ENCODE measurements around the gene P2RY11.

P2RY11 gene

DNA sequence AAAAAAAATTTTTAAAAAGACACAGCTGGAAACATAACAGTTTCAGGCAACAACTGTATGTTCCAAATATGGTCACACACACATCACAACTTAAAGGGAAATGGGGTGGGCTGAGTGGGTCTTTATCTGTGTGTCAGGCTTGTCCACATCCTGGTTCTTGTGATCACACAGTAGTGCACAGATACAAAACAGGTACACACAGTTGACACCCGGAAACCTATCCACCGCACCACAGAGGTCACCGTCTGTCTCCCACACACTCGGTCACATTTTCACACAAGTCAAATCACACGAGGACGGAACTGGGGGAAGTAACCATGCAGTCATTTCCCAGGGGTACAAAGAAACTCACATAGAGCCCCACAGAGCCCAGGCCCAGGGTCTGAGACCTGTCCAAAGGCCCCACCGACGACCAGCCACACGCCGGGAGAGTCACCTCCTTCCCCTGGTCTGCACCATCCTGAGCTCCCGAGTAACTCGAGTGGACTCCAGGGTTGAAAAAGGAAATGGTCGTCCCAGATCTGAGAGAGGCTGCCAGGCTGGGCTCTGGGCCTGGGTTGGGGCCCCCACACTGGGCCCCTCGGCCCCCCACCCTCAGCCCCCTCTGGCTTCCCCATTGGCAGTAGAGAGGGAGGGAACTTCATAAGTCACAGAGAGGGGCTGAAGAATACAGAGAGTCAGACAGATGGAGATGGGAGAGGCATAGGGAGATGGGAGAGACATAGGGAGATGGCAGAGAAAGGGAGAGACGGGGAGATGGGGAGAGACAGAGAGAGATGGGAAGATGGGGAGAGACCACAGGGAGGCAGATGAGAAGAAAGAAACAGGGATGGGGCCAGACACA lies 6.6 kb upstream of the P2RY11 start:
- peak overlapping the region; percentile 87 for H3K4me3 Mint-ChIP-seq
- peaks cover 42% of the 10 kb centered on the region for H3K4me1 Mint-ChIP-seq (ENCODE audit: low read depth)
- no peaks in the 10 kb centered on the region for H3K27me3 Mint-ChIP-seq (ENCODE audit: low read depth)
- no peaks in the 10 kb centered on the region for H3K9me3 Mint-ChIP-seq
- H3K27ac Mint-ChIP-seq, result peak overlapping the region; percentile 98
- H3K36me3 Mint-ChIP-seq (ENCODE audit: low read depth), result peaks cover 17% of the 10 kb centered on the region

DNA sequence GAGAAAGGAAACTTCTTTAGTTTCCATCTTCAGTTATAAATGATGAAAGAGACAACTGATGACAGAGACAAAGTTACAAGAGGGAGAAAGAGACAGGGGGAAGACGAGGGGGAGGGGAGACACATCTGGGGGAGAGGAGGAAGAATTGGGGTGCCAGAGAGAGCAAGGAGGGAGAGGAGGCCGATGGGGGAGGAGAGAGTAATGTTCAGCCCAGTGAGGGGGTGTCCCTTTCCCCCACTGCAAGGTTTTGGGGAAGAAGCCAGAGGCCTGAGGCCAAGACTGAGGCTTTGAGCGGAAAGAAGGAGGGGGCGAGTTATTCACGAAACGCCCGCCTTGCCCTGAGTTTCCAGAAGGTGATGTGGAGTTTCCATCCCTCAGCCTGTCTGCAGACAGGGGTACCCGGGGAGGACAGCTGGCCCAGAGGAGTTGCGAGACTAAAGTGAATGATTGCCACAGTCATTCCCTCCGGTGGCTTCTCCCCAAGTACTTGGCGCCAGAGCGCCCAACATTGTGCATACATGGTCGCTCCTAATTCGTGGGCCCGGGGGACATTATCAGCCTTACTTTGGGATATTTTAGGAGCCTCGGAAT lies 5.9 kb upstream of the P2RY11 start:
- Mint-ChIP-seq H3K27me3 (ENCODE audit: low read depth) (no peaks in the 10 kb centered on the region), H3K36me3 (ENCODE audit: low read depth) (peaks cover 22% of the 10 kb centered on the region), H3K4me3 (peak overlapping the region; percentile 87), H3K9me3 (no peaks in the 10 kb centered on the region), H3K27ac (peak overlapping the region; percentile 98), H3K4me1 (ENCODE audit: low read depth) (peaks cover 40% of the 10 kb centered on the region)

DNA sequence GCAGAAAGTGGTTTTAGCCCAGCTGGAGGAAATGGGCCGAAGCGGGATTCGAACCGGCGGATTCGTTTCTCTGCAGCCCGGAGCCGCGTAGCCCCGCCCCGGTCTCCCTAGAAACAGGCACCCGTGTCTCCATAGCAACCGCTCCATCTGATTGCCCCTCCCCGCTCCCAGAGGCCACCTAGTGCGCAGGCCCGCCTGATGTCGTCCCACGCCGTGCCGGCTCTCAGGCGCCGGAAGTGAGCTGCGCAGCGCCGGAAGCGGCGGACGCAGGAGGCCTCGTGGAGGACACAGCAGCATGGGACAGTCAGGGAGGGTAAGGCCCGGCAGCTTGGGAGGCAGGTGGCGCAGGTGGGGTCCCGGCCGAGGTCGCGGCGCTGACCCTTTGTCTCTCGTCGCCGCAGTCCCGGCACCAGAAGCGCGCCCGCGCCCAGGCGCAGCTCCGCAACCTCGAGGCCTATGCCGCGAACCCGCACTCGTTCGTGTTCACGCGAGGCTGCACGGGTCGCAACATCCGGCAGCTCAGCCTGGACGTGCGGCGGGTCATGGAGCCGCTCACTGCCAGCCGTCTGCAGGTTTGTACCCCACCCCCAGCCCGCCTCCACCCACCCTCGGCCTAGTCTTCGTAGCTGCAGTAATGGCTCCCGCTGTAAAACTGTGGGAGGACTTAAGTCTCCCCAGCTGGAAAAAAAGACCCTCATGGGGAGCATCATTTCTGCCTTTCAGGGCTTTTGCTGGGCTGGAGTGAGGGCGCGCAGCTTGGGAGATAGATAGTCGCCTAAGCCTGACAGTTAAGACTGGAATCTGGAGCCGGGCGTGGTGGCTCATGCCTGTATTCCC lies 5.2 kb upstream of the P2RY11 start, which contains the start of gene PPAN:
Gene PPAN, plus strand, starts transcription at position 263 of the 837 bp plus-strand sequence. Its CDS starts 33 bp downstream, at position 296.
- H3K36me3 Mint-ChIP-seq (ENCODE audit: low read depth), result peaks cover 24% of the 10 kb centered on the region
- no peaks in the 10 kb centered on the region for H3K27me3 Mint-ChIP-seq (ENCODE audit: low read depth)
- peak within 1 kb of the TSS; percentile 98 for H3K27ac Mint-ChIP-seq
- no peaks in the 10 kb centered on the region for H3K9me3 Mint-ChIP-seq
- peaks cover 43% of the 10 kb centered on the region for H3K4me1 Mint-ChIP-seq (ENCODE audit: low read depth)
- H3K4me3 Mint-ChIP-seq, result peak within 1 kb of the TSS; percentile 87

DNA sequence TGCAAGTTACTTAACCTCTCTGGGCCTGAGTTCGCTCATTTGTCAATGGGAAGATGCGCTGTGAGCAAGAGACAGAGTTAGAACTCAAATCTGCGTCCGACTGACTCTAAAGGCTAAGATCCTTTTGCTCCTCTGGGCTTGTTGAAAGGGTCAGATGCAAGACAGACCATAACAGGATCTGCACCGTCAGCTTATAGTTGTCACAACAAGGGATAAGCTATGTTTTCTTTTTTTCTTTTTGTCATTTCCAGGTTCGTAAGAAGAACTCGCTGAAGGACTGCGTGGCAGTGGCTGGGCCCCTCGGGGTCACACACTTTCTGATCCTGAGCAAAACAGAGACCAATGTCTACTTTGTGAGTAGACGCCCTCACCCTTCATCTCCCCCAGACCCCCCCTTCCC lies 4.2 kb upstream of the P2RY11 start:
- Mint-ChIP-seq H3K27ac (peak overlapping the region; percentile 82), H3K27me3 (ENCODE audit: low read depth) (no peaks in the 10 kb centered on the region), H3K4me3 (peak overlapping the region; percentile 87), H3K36me3 (ENCODE audit: low read depth) (peaks cover 27% of the 10 kb centered on the region), H3K4me1 (ENCODE audit: low read depth) (peaks cover 44% of the 10 kb centered on the region), H3K9me3 (no peaks in the 10 kb centered on the region)

DNA sequence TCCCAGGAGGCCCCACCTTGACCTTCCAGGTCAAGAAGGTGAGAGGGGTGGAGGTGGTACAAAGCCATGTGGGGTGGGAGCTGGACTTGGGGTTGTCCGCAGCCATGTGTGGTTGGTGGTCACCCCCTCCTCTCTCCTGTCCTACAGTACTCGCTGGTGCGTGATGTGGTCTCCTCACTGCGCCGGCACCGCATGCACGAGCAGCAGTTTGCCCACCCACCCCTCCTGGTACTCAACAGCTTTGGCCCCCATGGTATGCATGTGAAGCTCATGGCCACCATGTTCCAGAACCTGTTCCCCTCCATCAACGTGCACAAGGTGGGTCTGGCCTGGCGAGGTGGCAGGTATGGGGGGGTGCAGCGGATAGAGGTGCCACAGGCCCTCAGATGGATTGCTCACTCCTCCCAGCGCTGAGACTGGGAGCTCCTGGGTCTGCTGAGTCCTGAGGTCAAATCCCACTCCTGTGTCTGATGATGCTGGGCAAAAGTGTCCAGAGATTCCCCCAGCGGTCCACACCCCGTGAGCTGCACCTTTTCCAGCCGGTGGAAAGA lies 3.6 kb upstream of the P2RY11 start:
- Mint-ChIP-seq H3K36me3 (ENCODE audit: low read depth) (peaks cover 29% of the 10 kb centered on the region), H3K4me1 (ENCODE audit: low read depth) (peaks cover 47% of the 10 kb centered on the region), H3K27ac (peak overlapping the region; percentile 82), H3K4me3 (peak overlapping the region; percentile 87), H3K27me3 (ENCODE audit: low read depth) (no peaks in the 10 kb centered on the region), H3K9me3 (no peaks in the 10 kb centered on the region)

DNA sequence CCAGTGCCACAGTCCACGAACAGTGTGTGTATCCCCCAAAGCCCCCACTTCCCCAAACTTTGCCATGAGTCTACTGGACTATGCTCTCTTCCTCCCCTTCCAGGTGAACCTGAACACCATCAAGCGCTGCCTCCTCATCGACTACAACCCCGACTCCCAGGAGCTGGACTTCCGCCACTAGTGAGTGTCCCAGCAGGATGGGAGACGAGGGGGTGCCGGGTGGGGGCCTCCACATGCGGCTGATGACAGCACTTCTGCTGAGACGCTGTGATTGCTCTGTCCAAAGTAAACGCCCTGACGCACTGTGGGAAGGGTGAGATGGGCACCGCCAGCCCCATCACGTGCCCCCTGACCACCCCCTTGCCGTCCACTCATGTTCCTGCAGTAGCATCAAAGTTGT lies 2.0 kb upstream of the P2RY11 start:
- Mint-ChIP-seq H3K27me3 (ENCODE audit: low read depth) (no peaks in the 10 kb centered on the region), H3K36me3 (ENCODE audit: low read depth) (peaks cover 31% of the 10 kb centered on the region), H3K9me3 (no peaks in the 10 kb centered on the region), H3K4me3 (peak overlapping the region; percentile 28), H3K4me1 (ENCODE audit: low read depth) (peaks cover 43% of the 10 kb centered on the region), H3K27ac (no peak overlapping the region)

DNA sequence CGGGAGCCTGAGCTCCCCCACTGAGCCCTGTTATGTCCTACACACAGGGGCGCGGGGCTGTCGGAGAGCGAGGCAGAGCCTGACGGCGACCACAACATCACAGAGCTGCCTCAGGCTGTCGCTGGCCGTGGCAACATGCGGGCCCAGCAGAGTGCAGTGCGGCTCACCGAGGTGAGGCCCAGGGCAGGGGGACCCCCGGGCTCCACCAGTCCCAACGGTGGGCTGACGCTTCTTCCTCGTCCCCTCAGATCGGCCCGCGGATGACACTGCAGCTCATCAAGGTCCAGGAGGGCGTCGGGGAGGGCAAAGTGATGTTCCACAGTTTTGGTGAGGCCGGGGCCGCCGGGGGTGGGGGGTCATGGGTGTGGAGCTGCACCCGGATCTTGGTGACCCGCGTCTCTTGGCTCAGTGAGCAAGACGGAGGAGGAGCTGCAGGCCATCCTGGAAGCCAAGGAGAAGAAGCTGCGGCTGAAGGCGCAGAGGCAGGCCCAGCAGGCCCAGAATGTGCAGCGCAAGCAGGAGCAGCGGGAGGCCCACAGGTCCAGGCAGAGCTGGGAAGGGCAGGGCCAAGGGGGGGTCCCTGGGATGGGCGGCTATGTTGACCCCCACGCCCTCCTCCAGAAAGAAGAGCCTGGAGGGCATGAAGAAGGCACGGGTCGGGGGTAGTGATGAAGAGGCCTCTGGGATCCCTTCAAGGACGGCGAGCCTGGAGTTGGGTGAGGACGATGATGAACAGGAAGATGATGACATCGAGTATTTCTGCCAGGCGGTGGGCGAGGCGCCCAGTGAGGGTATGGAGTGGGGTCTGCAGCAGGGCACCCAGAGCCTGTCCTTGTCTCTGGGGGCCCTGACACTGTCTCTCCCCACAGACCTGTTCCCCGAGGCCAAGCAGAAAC lies 1.2 kb upstream of the P2RY11 start:
- Mint-ChIP-seq H3K36me3 (ENCODE audit: low read depth) (peaks cover 31% of the 10 kb centered on the region), H3K9me3 (no peaks in the 10 kb centered on the region), H3K4me1 (ENCODE audit: low read depth) (peaks cover 35% of the 10 kb centered on the region), H3K27ac (no peak overlapping the region), H3K4me3 (no peak overlapping the region), H3K27me3 (ENCODE audit: low read depth) (no peaks in the 10 kb centered on the region)

DNA sequence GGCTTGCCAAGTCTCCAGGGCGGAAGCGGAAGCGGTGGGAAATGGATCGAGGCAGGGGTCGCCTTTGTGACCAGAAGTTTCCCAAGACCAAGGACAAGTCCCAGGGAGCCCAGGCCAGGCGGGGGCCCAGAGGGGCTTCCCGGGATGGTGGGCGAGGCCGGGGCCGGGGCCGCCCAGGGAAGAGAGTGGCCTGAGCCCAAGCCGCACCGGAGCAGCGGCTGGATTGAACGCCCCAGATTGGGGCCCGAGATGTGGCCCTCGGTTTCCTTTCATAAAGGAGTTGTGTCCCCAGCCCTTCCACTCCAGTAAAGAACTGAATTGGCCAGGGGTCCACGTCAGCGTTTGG lies 548 bp upstream of the P2RY11 start:
- H3K4me1 Mint-ChIP-seq (ENCODE audit: low read depth), result peaks cover 29% of the 10 kb centered on the region
- H3K27ac Mint-ChIP-seq, result no peak overlapping the region
- H3K9me3 Mint-ChIP-seq, result no peaks in the 10 kb centered on the region
- H3K27me3 Mint-ChIP-seq (ENCODE audit: low read depth), result no peaks in the 10 kb centered on the region
- H3K4me3 Mint-ChIP-seq, result no peak overlapping the region
- peaks cover 32% of the 10 kb centered on the region for H3K36me3 Mint-ChIP-seq (ENCODE audit: low read depth)

DNA sequence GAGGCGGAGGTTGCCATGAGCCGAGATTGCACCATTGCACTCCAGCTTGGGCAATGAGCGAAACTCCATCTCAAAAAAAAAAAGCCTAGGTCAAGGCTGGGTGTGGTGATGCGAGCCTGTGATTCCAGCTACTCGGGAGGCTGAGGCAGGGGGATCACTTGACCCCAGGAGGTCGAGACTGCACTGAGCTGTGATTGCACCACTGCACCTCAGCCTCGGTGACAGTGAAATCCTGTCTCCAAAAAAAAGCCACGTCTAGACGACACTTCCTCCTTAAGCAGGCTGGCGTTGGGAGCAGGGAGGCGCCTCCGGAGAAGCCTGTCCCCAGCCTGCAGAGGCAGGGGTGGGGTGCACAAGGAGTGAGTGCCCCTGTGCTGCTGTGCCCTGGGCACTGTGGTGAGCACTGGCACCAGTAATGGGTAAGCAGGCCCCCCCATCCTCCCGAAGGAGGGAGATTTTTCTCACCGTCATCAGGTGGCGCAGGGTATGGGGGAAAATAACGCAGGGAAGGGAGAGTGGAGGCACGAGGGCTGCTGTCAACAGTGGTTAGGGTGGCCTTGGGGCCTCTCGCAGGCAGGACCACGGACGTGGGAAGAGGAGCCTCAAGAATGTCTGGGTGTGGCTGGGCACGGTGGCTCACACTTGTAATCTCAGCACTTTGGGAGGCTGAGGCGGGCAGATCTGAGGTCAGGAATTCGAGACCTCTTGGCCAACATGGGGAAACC lies 706 bp downstream of the P2RY11 start:
- H3K27ac Mint-ChIP-seq, result peak overlapping the region; percentile 84
- H3K4me1 Mint-ChIP-seq (ENCODE audit: low read depth), result peaks cover 26% of the 10 kb centered on the region
- peak overlapping the region; percentile 42 for H3K4me3 Mint-ChIP-seq
- H3K27me3 Mint-ChIP-seq (ENCODE audit: low read depth), result no peaks in the 10 kb centered on the region
- H3K9me3 Mint-ChIP-seq, result no peaks in the 10 kb centered on the region
- peaks cover 33% of the 10 kb centered on the region for H3K36me3 Mint-ChIP-seq (ENCODE audit: low read depth)

DNA sequence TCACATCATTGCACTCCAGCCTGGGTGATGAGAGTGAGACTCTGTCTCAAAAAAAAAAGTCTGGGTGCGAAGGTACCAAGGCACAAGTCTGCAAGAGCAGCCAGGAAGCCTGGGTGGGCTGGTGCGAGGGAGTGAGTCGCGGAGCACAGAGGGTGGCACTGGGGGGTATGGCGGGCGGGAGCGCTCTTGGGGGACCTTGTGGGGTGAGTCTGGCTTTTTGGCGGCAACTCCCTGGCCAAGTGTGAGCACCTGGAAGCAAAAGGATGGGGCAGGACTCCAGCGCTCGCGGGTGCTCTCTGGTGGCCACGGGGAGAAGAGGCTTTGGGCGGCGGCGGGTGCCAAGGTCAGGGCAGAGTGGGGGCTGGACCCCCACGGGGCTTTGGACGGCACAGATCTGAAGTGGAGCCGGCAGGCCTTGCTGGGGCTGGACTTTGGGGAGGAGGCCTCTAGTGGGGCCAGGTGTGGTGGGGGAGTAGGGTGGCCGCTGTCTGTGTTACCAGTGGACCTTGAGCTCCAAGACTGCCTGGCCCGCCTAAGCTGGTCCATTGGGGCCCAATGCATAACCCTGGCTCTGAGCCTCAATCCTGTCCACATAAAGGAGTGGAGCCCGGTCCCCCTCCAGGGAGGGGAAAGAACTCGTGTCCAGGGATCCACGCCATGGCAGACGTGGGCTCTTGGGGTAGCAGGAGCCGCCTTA lies 1.6 kb downstream of the P2RY11 start:
- Mint-ChIP-seq H3K4me3 (no peak overlapping the region), H3K4me1 (ENCODE audit: low read depth) (peaks cover 23% of the 10 kb centered on the region), H3K27me3 (ENCODE audit: low read depth) (no peaks in the 10 kb centered on the region), H3K36me3 (ENCODE audit: low read depth) (peaks cover 31% of the 10 kb centered on the region), H3K9me3 (no peaks in the 10 kb centered on the region), H3K27ac (peak overlapping the region; percentile 84)

DNA sequence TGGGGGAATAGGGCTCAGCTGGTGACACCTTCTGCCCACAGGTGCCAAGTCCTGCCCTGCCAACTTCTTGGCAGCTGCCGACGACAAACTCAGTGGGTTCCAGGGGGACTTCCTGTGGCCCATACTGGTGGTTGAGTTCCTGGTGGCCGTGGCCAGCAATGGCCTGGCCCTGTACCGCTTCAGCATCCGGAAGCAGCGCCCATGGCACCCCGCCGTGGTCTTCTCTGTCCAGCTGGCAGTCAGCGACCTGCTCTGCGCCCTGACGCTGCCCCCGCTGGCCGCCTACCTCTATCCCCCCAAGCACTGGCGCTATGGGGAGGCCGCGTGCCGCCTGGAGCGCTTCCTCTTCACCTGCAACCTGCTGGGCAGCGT lies 2.1 kb downstream of the P2RY11 start:
- Mint-ChIP-seq H3K4me3 (no peak overlapping the region), H3K27ac (no peak overlapping the region), H3K9me3 (no peaks in the 10 kb centered on the region), H3K36me3 (ENCODE audit: low read depth) (peaks cover 31% of the 10 kb centered on the region), H3K4me1 (ENCODE audit: low read depth) (peaks cover 23% of the 10 kb centered on the region), H3K27me3 (ENCODE audit: low read depth) (no peaks in the 10 kb centered on the region)

DNA sequence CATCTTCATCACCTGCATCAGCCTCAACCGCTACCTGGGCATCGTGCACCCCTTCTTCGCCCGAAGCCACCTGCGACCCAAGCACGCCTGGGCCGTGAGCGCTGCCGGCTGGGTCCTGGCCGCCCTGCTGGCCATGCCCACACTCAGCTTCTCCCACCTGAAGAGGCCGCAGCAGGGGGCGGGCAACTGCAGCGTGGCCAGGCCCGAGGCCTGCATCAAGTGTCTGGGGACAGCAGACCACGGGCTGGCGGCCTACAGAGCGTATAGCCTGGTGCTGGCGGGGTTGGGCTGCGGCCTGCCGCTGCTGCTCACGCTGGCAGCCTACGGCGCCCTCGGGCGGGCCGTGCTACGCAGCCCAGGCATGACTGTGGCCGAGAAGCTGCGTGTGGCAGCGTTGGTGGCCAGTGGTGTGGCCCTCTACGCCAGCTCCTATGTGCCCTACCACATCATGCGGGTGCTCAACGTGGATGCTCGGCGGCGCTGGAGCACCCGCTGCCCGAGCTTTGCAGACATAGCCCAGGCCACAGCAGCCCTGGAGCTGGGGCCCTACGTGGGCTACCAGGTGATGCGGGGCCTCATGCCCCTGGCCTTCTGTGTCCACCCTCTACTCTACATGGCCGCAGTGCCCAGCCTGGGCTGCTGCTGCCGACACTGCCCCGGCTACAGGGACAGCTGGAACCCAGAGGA lies 2.6 kb downstream of the P2RY11 start:
- Mint-ChIP-seq H3K4me1 (ENCODE audit: low read depth) (peaks cover 27% of the 10 kb centered on the region), H3K4me3 (no peak overlapping the region), H3K27me3 (ENCODE audit: low read depth) (no peaks in the 10 kb centered on the region), H3K36me3 (ENCODE audit: low read depth) (peaks cover 28% of the 10 kb centered on the region), H3K9me3 (no peaks in the 10 kb centered on the region), H3K27ac (no peak overlapping the region)

Measured in T-helper 1 cell treated with Interleukin-12 subunit alpha and Interleukin-12 subunit beta and Interleukin-4 antibody, amounts not matched to agents 30 μg/mL and 1 μg/mL, for 36 hours (primary cell).